AG10803 (cell line): ENCODE data around the gene CLP1.
A peak's percentile ranks its signal among the peaks of the same experiment; 100 is the strongest.
"Not testable (repeated sequence)": the region's sequence is repeated elsewhere in the genome, so short reads cannot be mapped to it uniquely, and the experiment has no call there.

Experiments
- DNase-seq: peaks from one replicate; pipeline ENCODE4 v3.0.0; 2010; ENCODE audit warnings: low read depth
- H3K4me3 ChIP-seq: 2 replicates; pipeline ENCODE4 v1.5.1; 2011; ENCODE audit warnings: mild to moderate bottlenecking, low read length, control low read depth
- CTCF ChIP-seq: conservative IDR thresholded peaks from 2 replicates; pipeline ENCODE4 v1.5.1; 2011; ENCODE audit warnings: mild to moderate bottlenecking, low read length, control low read depth, inconsistent platforms

CLP1 gene

GRCh38 chr11:57651408-57651807 is 6.2 kb upstream of the CLP1 start:
- no peak overlapping the region for H3K4me3 ChIP-seq
- DNase-seq: no peak
- no peak for TF ChIP-seq CTCF

GRCh38 chr11:57652230-57652629 is 5.3 kb upstream of the CLP1 start:
- not testable (repeated sequence) for DNase-seq, H3K4me3 ChIP-seq

GRCh38 chr11:57652662-57653061 is 4.9 kb upstream of the CLP1 start:
- TF ChIP-seq CTCF: no peak
- H3K4me3 ChIP-seq: no peak overlapping the region
- no peak for DNase-seq

- no peak for DNase-seq
- no peak overlapping the region for H3K4me3 ChIP-seq
- TF ChIP-seq CTCF: no peak
Observed at GRCh38 chr11:57653163-57653562, 4.4 kb upstream of the CLP1 start.

GRCh38 chr11:57656885-57657193 is 723 bp upstream of the CLP1 start:
- H3K4me3 ChIP-seq: peak overlapping the region; percentile 69
- no peak for TF ChIP-seq CTCF
- DNase-seq: no peak

GRCh38 chr11:57658023-57658361 is 430 bp downstream of the CLP1 start:
- TF ChIP-seq CTCF: no peak
- no peak for DNase-seq
- peak overlapping the region; percentile 89 for H3K4me3 ChIP-seq

GRCh38 chr11:57659669-57660068 is 2.1 kb downstream of the CLP1 start:
- no peak for DNase-seq
- no peak for TF ChIP-seq CTCF
- no peak overlapping the region for H3K4me3 ChIP-seq

GRCh38 chr11:57662893-57663292 is 5.3 kb downstream of the CLP1 start:
- 0 out of 2 replicates have a peak, but pooled peaks have one; percentile 2 for TF ChIP-seq CTCF
- DNase-seq: no peak

More at GRCh38 chr11:57662893-57663292, 5.3 kb downstream of the CLP1 start:
- no peak overlapping the region for H3K4me3 ChIP-seq
